Peyer's patch (tissue), 4 donors: ENCODE results near the gene COL6A1.

ENCODE experiments used
- CTCF ChIP-seq, 6 experiments: fragments of 450-650 bp in 4 of 6; fragments of 200-600 bp in 2 of 6; sonication (generic) in 1 of 6; IDR thresholded peaks; one replicate each; pipeline ENCODE4 v1.5.1; 2017 to 2019; ENCODE audit warnings: antibody characterized with exemption in 6 of 6, mild to moderate bottlenecking in 3 of 6, moderate library complexity in 1 of 6
- POLR2A ChIP-seq, 2 donors: fragments of 450-650 bp; IDR thresholded peaks; one replicate each; pipeline ENCODE4 v1.5.1; 2017; ENCODE audit warnings: antibody characterized with exemption in 2 of 2, mild to moderate bottlenecking in 2 of 2, moderate library complexity in 2 of 2

DNA sequence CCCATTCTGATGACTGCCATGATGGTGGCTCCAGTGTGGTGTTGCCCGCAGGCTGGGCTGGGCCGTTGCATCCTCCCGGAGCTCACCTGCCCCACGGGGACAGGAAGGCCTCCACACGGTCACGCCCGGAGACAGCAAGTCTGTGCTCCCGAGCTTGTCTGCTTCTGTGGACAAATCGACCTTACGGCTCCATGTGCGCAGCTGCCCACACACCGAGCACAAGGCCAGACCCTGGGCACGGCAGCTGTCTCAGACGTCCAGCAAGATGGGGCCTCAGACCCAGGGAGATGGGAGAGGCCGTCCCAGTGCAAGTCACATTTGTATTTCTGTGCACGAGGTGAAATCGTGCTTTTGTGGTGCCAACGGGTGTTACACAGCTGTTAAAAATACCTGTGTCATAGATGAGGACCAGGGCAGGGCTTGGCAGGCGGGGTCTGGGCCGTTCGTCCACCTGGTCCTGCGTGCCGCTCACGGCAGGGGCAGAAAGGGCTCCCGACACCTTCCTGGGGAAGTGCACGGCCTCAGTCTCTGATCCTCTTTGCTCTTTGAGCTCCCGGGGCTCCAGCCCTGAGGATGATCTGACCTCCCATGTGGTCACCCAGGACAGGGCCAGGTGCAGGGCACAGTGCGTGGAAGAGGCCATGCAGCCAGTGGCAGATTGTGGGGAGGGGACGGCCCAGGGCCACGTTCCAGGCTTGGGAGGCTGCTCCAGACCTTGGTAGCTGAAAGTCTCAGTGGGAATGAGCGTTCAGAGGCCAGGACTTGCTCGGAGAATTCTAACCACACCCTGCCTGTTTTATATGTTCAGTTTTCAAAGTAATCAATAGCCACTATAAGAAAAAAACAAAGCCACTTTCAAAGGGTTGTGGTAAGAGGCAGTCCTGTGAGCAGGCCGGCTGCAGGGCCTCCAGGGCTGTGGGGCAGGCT lies 13.5 kb downstream of the COL6A1 start:
- TF ChIP-seq POLR2A (IDR thresholded peaks at IDR 0.05) (no peak), CTCF (IDR thresholded peaks at IDR 0.05) (no peak)
